Mucosa of stomach (tissue), 1 donor: Measurements from ENCODE around the gene PCBD1.

Experiments
- H3K27me3 ChIP-seq: one replicate; pipeline ENCODE4 v1.7.0; 2013; ENCODE audit warnings: mild to moderate bottlenecking, low read length; ENCODE audit not compliant: control insufficient read depth, insufficient read depth
- H3K36me3 ChIP-seq: one replicate; pipeline ENCODE4 v1.7.0; 2013; ENCODE audit warnings: low read length; ENCODE audit not compliant: control insufficient read depth, insufficient read depth
- H3K4me1 ChIP-seq: one replicate; pipeline ENCODE4 v1.7.0; 2013; ENCODE audit warnings: mild to moderate bottlenecking, low read length; ENCODE audit not compliant: control insufficient read depth, insufficient read depth
- H3K4me3 ChIP-seq: one replicate; pipeline ENCODE4 v1.7.0; 2013; ENCODE audit warnings: low read length
- H3K9ac ChIP-seq: one replicate; pipeline ENCODE4 v1.7.0; 2013; ENCODE audit warnings: mild to moderate bottlenecking, low read length, moderate library complexity
- H3K9me3 ChIP-seq: one replicate; pipeline ENCODE4 v1.7.0; 2013; ENCODE audit warnings: mild to moderate bottlenecking, low read length, moderate library complexity; ENCODE audit not compliant: control insufficient read depth
- donor health status: Pancreatic carcinoma.

PCBD1 gene

GRCh38 chr10:70915806-70916205, 27.4 kb upstream of the PCBD1 start:
- H3K9me3 ChIP-seq: no peaks in the 10 kb centered on the region
- peaks cover 14% of the 10 kb centered on the region for H3K27me3 ChIP-seq
- no peak overlapping the region for H3K9ac ChIP-seq
- H3K36me3 ChIP-seq: no peaks in the 10 kb centered on the region
- H3K4me3 ChIP-seq: no peak overlapping the region
- peaks cover 6% of the 10 kb centered on the region for H3K4me1 ChIP-seq

- no peak overlapping the region for H3K9ac ChIP-seq
- no peaks in the 10 kb centered on the region for H3K9me3 ChIP-seq
- H3K36me3 ChIP-seq: no peaks in the 10 kb centered on the region
- no peaks in the 10 kb centered on the region for H3K4me1 ChIP-seq
- peaks cover 13% of the 10 kb centered on the region for H3K27me3 ChIP-seq
- no peak overlapping the region for H3K4me3 ChIP-seq
These were observed 26.8 kb upstream of the PCBD1 start for GRCh38 chr10:70915206-70915605.

GRCh38 chr10:70914316-70914864, 26.0 kb upstream of the PCBD1 start:
- Histone ChIP-seq H3K4me1 (no peaks in the 10 kb centered on the region), H3K36me3 (no peaks in the 10 kb centered on the region), H3K4me3 (no peak overlapping the region), H3K27me3 (peaks cover 13% of the 10 kb centered on the region), H3K9me3 (no peaks in the 10 kb centered on the region), H3K9ac (no peak overlapping the region)

GRCh38 chr10:70913893-70914240, 25.5 kb upstream of the PCBD1 start:
- Histone ChIP-seq H3K9ac (no peak overlapping the region), H3K36me3 (no peaks in the 10 kb centered on the region), H3K4me1 (no peaks in the 10 kb centered on the region), H3K4me3 (no peak overlapping the region), H3K9me3 (no peaks in the 10 kb centered on the region), H3K27me3 (peaks cover 13% of the 10 kb centered on the region)

GRCh38 chr10:70913191-70913892, 25.0 kb upstream of the PCBD1 start:
- Histone ChIP-seq H3K4me1 (no peaks in the 10 kb centered on the region), H3K9ac (no peak overlapping the region), H3K36me3 (no peaks in the 10 kb centered on the region), H3K27me3 (peaks cover 13% of the 10 kb centered on the region), H3K4me3 (no peak overlapping the region), H3K9me3 (no peaks in the 10 kb centered on the region)

- Histone ChIP-seq H3K27me3 (peaks cover 10% of the 10 kb centered on the region), H3K9ac (no peak overlapping the region), H3K9me3 (no peaks in the 10 kb centered on the region), H3K4me3 (no peak overlapping the region), H3K36me3 (no peaks in the 10 kb centered on the region), H3K4me1 (peaks cover 6% of the 10 kb centered on the region)
These were observed 24.2 kb upstream of the PCBD1 start for GRCh38 chr10:70912556-70912955.

- no peaks in the 10 kb centered on the region for H3K36me3 ChIP-seq
- H3K4me3 ChIP-seq: no peak overlapping the region
- no peak overlapping the region for H3K9ac ChIP-seq
These were observed 23.0 kb upstream of the PCBD1 start for GRCh38 chr10:70911386-70911785.

GRCh38 chr10:70910486-70911341, 22.3 kb upstream of the PCBD1 start:
- no peak overlapping the region for H3K4me3 ChIP-seq
- no peaks in the 10 kb centered on the region for H3K27me3 ChIP-seq
- no peak overlapping the region for H3K9ac ChIP-seq
- H3K36me3 ChIP-seq: no peaks in the 10 kb centered on the region
- H3K9me3 ChIP-seq: no peaks in the 10 kb centered on the region
- peaks cover 15% of the 10 kb centered on the region for H3K4me1 ChIP-seq

More at GRCh38 chr10:70911386-70911785, 23.0 kb upstream of the PCBD1 start:
- H3K9me3 ChIP-seq: no peaks in the 10 kb centered on the region
- H3K4me1 ChIP-seq: peaks cover 15% of the 10 kb centered on the region
- peaks cover 3% of the 10 kb centered on the region for H3K27me3 ChIP-seq

GRCh38 chr10:70909326-70909935, 21.1 kb upstream of the PCBD1 start:
- no peaks in the 10 kb centered on the region for H3K9me3 ChIP-seq
- H3K4me1 ChIP-seq: peaks cover 15% of the 10 kb centered on the region
- H3K27me3 ChIP-seq: no peaks in the 10 kb centered on the region
- H3K9ac ChIP-seq: no peak overlapping the region
- no peaks in the 10 kb centered on the region for H3K36me3 ChIP-seq
- no peak overlapping the region for H3K4me3 ChIP-seq

GRCh38 chr10:70908406-70909296, 20.3 kb upstream of the PCBD1 start:
- H3K4me1 ChIP-seq: peaks cover 15% of the 10 kb centered on the region
- H3K9me3 ChIP-seq: no peaks in the 10 kb centered on the region
- no peaks in the 10 kb centered on the region for H3K36me3 ChIP-seq
- H3K9ac ChIP-seq: no peak overlapping the region
- no peak overlapping the region for H3K4me3 ChIP-seq
- H3K27me3 ChIP-seq: no peaks in the 10 kb centered on the region

- no peaks in the 10 kb centered on the region for H3K36me3 ChIP-seq
- H3K27me3 ChIP-seq: no peaks in the 10 kb centered on the region
- H3K4me3 ChIP-seq: no peak overlapping the region
- peaks cover 15% of the 10 kb centered on the region for H3K4me1 ChIP-seq
- no peaks in the 10 kb centered on the region for H3K9me3 ChIP-seq
- H3K9ac ChIP-seq: no peak overlapping the region
These were observed 19.5 kb upstream of the PCBD1 start for GRCh38 chr10:70907637-70908405.
